Measurements from ENCODE around the gene PDE7B. TPM values are rescaled to one million over a fixed set of nuclear protein-coding genes. Genes with fewer than 3 reads are reported as not detected.

The PDE7B gene
- total and polyA plus RNA-seq, 2 of the 8 experiments (the other 6 are each of a cell fraction or from before 2014, with no cell fraction given), result not detected

DNA sequence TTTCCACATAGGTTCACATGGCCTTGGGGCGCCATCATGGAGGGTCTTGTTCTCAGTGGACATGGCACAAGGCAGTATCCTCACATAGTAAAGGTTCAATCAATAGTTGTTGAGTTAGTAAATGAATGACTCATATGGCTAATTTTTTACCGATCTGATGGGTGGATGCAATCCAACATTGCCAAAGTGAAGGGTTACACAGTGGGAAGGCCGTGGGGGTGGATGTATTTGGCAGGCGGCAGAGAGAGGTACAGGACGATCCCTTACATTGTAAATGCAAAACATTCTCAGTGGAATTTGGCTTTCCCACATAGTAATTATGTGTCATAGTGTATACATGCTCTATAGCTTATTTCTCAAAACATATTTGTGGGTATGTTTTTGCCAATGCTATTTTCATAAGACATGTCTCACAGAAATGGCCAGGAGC is 21.0 kb upstream of the PDE7B start:
- Histone ChIP-seq H3K79me2 (ENCODE audit: control insufficient read depth in 1 of 2, insufficient read depth in 2 of 2, low read length in 2 of 2) (no peaks in the 10 kb centered on the region), H4K5ac (ENCODE audit: insufficient read length, low read depth, low read length) (no peak overlapping the region), H3K4me3 (ENCODE audit: extremely low read depth in 1 of 4, insufficient read depth in 2 of 4, low read depth in 3 of 4, low read length in 4 of 4) (no peak overlapping the region), H4K8ac (ENCODE audit: extremely low read depth, insufficient read depth, low read length) (no peak overlapping the region), H3K9ac (replicated peaks in 1 of 4; ENCODE audit: extremely low read depth in 1 of 4, low read depth in 3 of 4, low read length in 3 of 4) (no peak overlapping the region), H3K36me3 (ENCODE audit: control insufficient read depth in 2 of 4, insufficient read depth in 4 of 4, low read length in 3 of 4) (no peaks in the 10 kb centered on the region), H2BK5ac (ENCODE audit: low read depth, low read length) (no peak overlapping the region), H2BK20ac (ENCODE audit: low read length) (no peak overlapping the region), H4K20me1 (replicated peaks in 1 of 2; ENCODE audit: control insufficient read depth in 1 of 2, insufficient read depth in 2 of 2, low read length in 2 of 2) (no peaks in the 10 kb centered on the region), H2BK15ac (ENCODE audit: low read length) (no peak overlapping the region), H3K27me3 (replicated peaks in 1 of 4; ENCODE audit: control insufficient read depth in 3 of 4, extremely low read depth in 1 of 4, insufficient read depth in 3 of 4, low read length in 3 of 4) (peaks cover 0 to 1% (median 0%) of the 10 kb centered on the region in 4 experiments; a peak in 1 of 7 replicates), H3K27ac (ENCODE audit: low read depth, low read length) (no peak overlapping the region), H2AFZ (ENCODE audit: low read length) (no peak overlapping the region), H2AK5ac (ENCODE audit: low read depth, low read length) (no peak overlapping the region), H3K4me2 (ENCODE audit: insufficient read depth in 1 of 2, low read depth in 2 of 2, low read length in 2 of 2) (no peak overlapping the region), H3K23ac (ENCODE audit: insufficient read length) (no peak overlapping the region), H3K18ac (ENCODE audit: extremely low read depth, low read length) (no peak overlapping the region), H3K79me1 (ENCODE audit: low read depth, low read length) (no peaks in the 10 kb centered on the region), H2BK12ac (ENCODE audit: low read depth, low read length) (no peak overlapping the region), H3K4ac (replicated peaks; ENCODE audit: insufficient read length, low read depth, low read length) (no peak overlapping the region), H3K14ac (ENCODE audit: insufficient read length) (no peak overlapping the region), H3K4me1 (replicated peaks in 1 of 4; ENCODE audit: control insufficient read depth in 3 of 4, insufficient read depth in 4 of 4, low read length in 3 of 4) (peaks cover 0 to 6% (median 4%) of the 10 kb centered on the region in 4 experiments; a peak in 4 of 7 replicates), H3K9me3 (ENCODE audit: insufficient read depth in 2 of 2, low read depth in 1 of 2, low read length in 1 of 2) (no peaks in the 10 kb centered on the region), H2BK120ac (replicated peaks; ENCODE audit: low read depth, low read length) (no peak overlapping the region), H3K56ac (replicated peaks; ENCODE audit: insufficient read length, low read depth, low read length) (no peak overlapping the region), H3K23me2 (ENCODE audit: low read depth, low read length) (no peaks in the 10 kb centered on the region), H4K91ac (replicated peaks; ENCODE audit: insufficient read length, low read length) (no peak overlapping the region)
- POLR2A ChIA-PET (ENCODE audit: partially characterized antibody), result no interaction called here
- DNase-seq (ENCODE audit: low read depth in 1 of 2, low spot score in 2 of 2) (no peak), FAIRE-seq (no peak)
- WGBS, 2 experiments (ENCODE audit: extremely low coverage in 1 of 2, insufficient coverage in 1 of 2, insufficient read length in 1 of 2, insufficient replicate concordance in 2 of 2, low coverage in 1 of 2, low lambda C conversion rate in 2 of 2, missing lambda C conversion rate in 1 of 2), result 84% methylated on average over 5 of the region's 5 CpGs; no CpG with 5 or more reads in 1 of the 2 experiments
- CTCF ChIA-PET (ENCODE audit: partially characterized antibody), result interaction anchor here (1.3 to 1.4 kb wide), 2 partner anchors 79 to 160 kb away, joined by 3 read pairs; no protein-coding TSS in a partner anchor
- no peak for TF ChIP-seq POLR2A (IDR thresholded peaks at IDR 0.05; ENCODE audit: control extremely low read depth in 1 of 2, low read depth in 2 of 2, low read length in 2 of 2)
- TF ChIP-seq KDM4A (IDR thresholded peaks at IDR 0.05; ENCODE audit: low read depth, low read length, severe bottlenecking), result no peak
- no peak for TF ChIP-seq BRCA1 (IDR thresholded peaks at IDR 0.05; ENCODE audit: low read depth, low read length)
- no peak for TF ChIP-seq TBP (IDR thresholded peaks at IDR 0.05; ENCODE audit: low read depth, low read length)
- no peak for TF ChIP-seq CBX5 (IDR thresholded peaks at IDR 0.05; ENCODE audit: low read depth, low read length)

Measured in H1 (cell line).